Vagina (tissue), 2 donors: Measurements from ENCODE around the gene OVCA2. TPM values are rescaled to one million over a fixed set of nuclear protein-coding genes. Genes with fewer than 3 reads are reported as not detected.

ENCODE experiments used
- DNase-seq, 2 donors: peaks; one replicate each; pipeline ENCODE4 v3.0.0-alpha.2; 2017; ENCODE audit errors: extremely low spot score in 2 of 2
- H3K27ac ChIP-seq: fragments of 200-600 bp; sonication (generic); one replicate; pipeline ENCODE4 v1.5.1; 2019
- H3K27me3 ChIP-seq: fragments of 200-600 bp; sonication (generic); one replicate; pipeline ENCODE4 v1.5.1; 2019
- H3K36me3 ChIP-seq, 2 donors: fragments of 200-600 bp; sonication (generic); one replicate each; pipeline ENCODE4 v1.5.1; 2017 to 2019
- H3K4me1 ChIP-seq: fragments of 200-600 bp; sonication (generic); one replicate; pipeline ENCODE4 v1.5.1; 2019
- H3K4me3 ChIP-seq, 2 donors: fragments of 200-600 bp; sonication (generic); 1 replicate in 1 of 2; 2 replicates in 1 of 2; pipeline ENCODE4 v1.5.1; 2016 to 2019
- H3K9me3 ChIP-seq: fragments of 200-600 bp; sonication (generic); one replicate; pipeline ENCODE4 v1.5.1; 2019
- POLR2A ChIP-seq, 2 donors: fragments of 450-650 bp; IDR thresholded peaks; one replicate each; pipeline ENCODE4 v1.6.1; 2017; ENCODE audit warnings: antibody characterized with exemption in 2 of 2, mild to moderate bottlenecking in 2 of 2, moderate library complexity in 2 of 2
- POLR2AphosphoS5 ChIP-seq, 2 donors: sonication (generic); formaldehyde crosslinking; IDR thresholded peaks; one replicate each; pipeline ENCODE4 v1.9.0; 2017; ENCODE audit warnings: antibody characterized with exemption in 2 of 2, mild to moderate bottlenecking in 2 of 2, low read depth in 1 of 2; ENCODE audit not compliant: insufficient read depth in 1 of 2
- intact Hi-C: fragments of 100-400 bp; cut with DNase I; formaldehyde crosslinking; loops from one replicate; pipeline ENCODE4 v1.15.1; 2023
- total RNA-seq: library from RNA; depleted of rRNA; stranded (reverse); fragments of >200 nt; gene quantifications from one replicate; pipeline ENCODE4 v1.2.3, GENCODE V29; 2016
- TF ChIP-seq, protein P1 (sequence below), 3 experiments: fragments of 450-650 bp in 2 of 3; fragments of 200-600 bp in 1 of 3; sonication (generic) in 1 of 3; IDR thresholded peaks; one replicate each; pipeline ENCODE4 v1.5.1; 2017 to 2019; ENCODE audit warnings: antibody characterized with exemption in 3 of 3, mild to moderate bottlenecking in 2 of 3, moderate library complexity in 2 of 3

Gene OVCA2
- total RNA-seq, 1 donor from 2014 or later, result 24.3 TPM

DNA sequence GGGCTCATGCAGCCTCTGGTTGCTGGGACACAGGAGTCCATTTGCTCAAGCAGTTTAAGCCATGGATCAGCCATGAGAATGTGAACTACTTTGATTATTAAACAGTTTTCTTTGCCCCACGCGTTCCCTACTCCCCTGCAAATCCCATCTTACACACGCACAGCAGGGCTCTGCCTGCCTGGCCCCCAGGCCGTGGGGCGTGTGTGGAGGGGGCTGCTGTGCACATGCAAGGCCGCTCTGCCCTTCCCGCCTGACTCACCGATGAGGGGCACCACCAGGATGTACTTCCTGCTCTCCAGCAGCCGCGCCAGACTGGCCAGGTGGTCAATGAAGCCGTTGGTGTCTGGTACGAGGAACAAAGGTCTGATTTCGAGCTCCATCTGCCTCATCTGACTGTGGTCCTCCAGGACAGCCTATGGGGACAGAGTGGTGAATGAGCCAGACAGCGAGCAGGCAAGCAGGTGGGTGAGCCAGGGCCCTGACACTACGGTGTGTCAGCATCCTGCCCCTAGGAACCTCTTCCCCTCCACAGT, 26.8 kb downstream of the OVCA2 start:
- DNase-seq, result no peak

DNA sequence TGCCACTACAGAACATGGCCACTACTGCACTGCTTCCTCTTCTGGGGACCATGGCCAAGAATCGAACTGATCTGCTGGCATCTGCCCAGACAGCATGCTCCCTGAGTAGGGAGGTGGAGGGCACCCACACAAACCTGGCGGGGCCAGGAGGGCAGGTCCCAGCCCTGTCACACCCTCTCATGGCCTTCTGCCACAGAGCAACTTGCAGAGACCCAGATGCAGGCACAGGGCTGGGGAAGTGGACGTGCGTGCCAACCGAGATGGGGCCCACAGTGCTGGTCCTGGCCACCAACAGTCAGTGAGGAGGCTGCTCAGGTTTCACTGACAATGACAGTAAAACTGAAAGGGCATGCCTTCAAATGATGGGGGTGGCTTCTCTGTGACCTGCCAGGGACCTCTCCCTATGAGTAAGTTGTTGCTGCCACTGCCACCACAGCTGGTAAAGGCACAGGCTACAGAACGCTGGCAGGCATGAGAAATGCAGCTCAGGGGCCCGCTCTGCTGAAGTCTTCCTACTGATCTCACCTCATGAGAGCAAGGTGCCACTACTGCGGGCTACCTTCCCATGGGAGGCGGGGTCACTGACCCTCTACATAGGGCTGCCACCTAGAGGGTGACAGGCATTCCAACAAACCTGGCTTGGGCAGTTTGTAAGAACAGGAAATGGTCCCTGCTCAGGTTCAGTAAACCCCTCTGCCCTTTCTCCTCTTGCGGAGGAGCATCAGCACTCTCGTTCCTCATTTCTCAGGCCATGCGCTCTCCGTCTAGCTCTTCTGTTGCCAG, 28.6 kb downstream of the OVCA2 start:
- no peaks in the 10 kb centered on the region for H3K36me3 ChIP-seq
- H3K27ac ChIP-seq, result peak overlapping the region; percentile 82
- intact Hi-C loops, result no loop called here
- TF ChIP-seq POLR2A (IDR thresholded peaks at IDR 0.05) (no peak), POLR2AphosphoS5 (IDR thresholded peaks at IDR 0.05; ENCODE audit: insufficient read depth in 1 of 2, low read depth in 1 of 2) (no peak)
- TF ChIP-seq, protein P1, sequence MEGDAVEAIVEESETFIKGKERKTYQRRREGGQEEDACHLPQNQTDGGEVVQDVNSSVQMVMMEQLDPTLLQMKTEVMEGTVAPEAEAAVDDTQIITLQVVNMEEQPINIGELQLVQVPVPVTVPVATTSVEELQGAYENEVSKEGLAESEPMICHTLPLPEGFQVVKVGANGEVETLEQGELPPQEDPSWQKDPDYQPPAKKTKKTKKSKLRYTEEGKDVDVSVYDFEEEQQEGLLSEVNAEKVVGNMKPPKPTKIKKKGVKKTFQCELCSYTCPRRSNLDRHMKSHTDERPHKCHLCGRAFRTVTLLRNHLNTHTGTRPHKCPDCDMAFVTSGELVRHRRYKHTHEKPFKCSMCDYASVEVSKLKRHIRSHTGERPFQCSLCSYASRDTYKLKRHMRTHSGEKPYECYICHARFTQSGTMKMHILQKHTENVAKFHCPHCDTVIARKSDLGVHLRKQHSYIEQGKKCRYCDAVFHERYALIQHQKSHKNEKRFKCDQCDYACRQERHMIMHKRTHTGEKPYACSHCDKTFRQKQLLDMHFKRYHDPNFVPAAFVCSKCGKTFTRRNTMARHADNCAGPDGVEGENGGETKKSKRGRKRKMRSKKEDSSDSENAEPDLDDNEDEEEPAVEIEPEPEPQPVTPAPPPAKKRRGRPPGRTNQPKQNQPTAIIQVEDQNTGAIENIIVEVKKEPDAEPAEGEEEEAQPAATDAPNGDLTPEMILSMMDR (IDR thresholded peaks at IDR 0.05), result no peak
- H3K4me1 ChIP-seq, result peaks cover 59% of the 10 kb centered on the region
- H3K27me3 ChIP-seq, result no peaks in the 10 kb centered on the region
- no peak overlapping the region for H3K4me3 ChIP-seq
- H3K9me3 ChIP-seq, result no peaks in the 10 kb centered on the region
- DNase-seq, result no peak

More for the DNA sequence above, 26.8 kb downstream of the OVCA2 start:
- H3K36me3 ChIP-seq, result peaks cover 0 to 12% of the 10 kb centered on the region in 2 donors
- intact Hi-C loops, result no loop called here
- no peaks in the 10 kb centered on the region for H3K27me3 ChIP-seq
- peak overlapping the region; percentile 95 for H3K27ac ChIP-seq
- peaks cover 70% of the 10 kb centered on the region for H3K4me1 ChIP-seq
- TF ChIP-seq POLR2A (IDR thresholded peaks at IDR 0.05), result no peak
- peak in 1 of 2 donors; percentile 49 for TF ChIP-seq POLR2AphosphoS5 (IDR thresholded peaks at IDR 0.05; ENCODE audit: insufficient read depth in 1 of 2, low read depth in 1 of 2)
- H3K4me3 ChIP-seq, result no peak overlapping the region
- H3K9me3 ChIP-seq, result no peaks in the 10 kb centered on the region

DNA sequence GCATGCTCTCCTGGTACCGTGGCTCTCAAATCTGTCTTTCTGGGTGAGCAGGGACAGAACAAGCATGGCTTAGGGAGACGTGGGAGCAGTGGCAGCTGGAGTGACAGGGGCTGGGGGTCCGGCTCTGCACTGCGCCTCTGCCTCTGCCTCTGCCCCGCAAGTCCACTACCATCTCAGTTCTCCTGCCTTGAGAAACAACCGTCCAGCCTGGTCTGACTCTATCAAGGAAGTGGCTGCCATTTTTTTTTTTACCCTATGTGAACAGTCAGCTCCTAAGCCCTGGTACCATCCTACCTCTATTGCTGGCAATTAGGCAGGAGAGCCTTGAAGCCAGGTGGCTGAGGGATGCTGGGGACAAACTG, 29.2 kb downstream of the OVCA2 start:
- TF ChIP-seq POLR2AphosphoS5 (IDR thresholded peaks at IDR 0.05; ENCODE audit: insufficient read depth in 1 of 2, low read depth in 1 of 2) (no peak), POLR2A (IDR thresholded peaks at IDR 0.05) (no peak)
- TF ChIP-seq, protein P1 (IDR thresholded peaks at IDR 0.05), result no peak
- peaks cover 59% of the 10 kb centered on the region for H3K4me1 ChIP-seq
- no peaks in the 10 kb centered on the region for H3K9me3 ChIP-seq
- no peaks in the 10 kb centered on the region for H3K36me3 ChIP-seq
- no peak overlapping the region for H3K4me3 ChIP-seq
- intact Hi-C loops, result no loop called here
- peak overlapping the region; percentile 82 for H3K27ac ChIP-seq
- no peak for DNase-seq
- no peaks in the 10 kb centered on the region for H3K27me3 ChIP-seq

DNA sequence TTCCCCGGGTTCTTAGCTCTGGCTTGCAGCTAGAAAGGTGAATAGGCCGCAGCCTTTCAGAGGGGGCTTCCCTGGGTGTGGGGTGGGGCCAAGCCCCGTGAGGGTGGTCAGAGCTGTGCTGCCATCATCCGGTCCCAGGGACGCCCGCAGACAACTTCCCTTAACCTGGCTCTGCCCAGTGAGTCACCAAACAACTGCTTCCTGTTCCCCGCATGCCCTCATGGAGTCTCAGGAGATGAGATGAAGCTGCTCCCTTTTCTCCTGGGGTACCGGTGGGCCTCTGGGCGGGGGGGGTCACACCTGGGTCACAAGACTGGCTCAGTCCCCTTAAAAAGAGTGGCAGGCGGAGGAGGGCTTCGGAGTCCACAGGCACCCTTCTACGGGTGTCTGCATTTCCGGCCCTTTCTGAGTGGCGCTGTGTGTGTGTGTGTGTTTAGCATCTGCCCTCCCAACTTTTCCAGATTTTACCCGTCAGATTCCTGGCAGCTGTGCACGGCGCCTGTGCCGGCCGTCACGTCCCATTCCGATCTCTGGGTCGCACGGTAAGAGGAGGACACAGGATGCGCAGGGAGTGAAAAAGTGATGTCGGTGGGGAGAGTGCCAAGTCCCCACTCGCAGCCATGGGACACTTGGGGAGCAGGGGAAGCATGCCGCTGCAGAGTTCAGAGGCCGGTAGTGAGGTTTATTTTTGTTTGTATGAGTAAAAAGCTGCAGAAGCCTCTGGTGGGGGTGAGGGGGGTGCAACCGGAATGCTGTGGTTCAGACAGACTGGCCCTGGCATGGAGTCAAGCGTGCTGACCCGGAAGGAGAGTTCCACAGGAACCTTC, 29.8 kb downstream of the OVCA2 start:
- intact Hi-C loops, result no loop called here
- H3K36me3 ChIP-seq, result no peaks in the 10 kb centered on the region
- peaks cover 59% of the 10 kb centered on the region for H3K4me1 ChIP-seq
- H3K27me3 ChIP-seq, result no peaks in the 10 kb centered on the region
- peak overlapping the region in 1 of 2 donors; percentile 3 for H3K4me3 ChIP-seq
- no peak for DNase-seq
- TF ChIP-seq POLR2A (IDR thresholded peaks at IDR 0.05) (no peak), POLR2AphosphoS5 (IDR thresholded peaks at IDR 0.05; ENCODE audit: insufficient read depth in 1 of 2, low read depth in 1 of 2) (peak in 1 of 2 donors; percentile 82)
- TF ChIP-seq, protein P1 (IDR thresholded peaks at IDR 0.05), result no peak
- no peaks in the 10 kb centered on the region for H3K9me3 ChIP-seq
- H3K27ac ChIP-seq, result peak overlapping the region; percentile 82

DNA sequence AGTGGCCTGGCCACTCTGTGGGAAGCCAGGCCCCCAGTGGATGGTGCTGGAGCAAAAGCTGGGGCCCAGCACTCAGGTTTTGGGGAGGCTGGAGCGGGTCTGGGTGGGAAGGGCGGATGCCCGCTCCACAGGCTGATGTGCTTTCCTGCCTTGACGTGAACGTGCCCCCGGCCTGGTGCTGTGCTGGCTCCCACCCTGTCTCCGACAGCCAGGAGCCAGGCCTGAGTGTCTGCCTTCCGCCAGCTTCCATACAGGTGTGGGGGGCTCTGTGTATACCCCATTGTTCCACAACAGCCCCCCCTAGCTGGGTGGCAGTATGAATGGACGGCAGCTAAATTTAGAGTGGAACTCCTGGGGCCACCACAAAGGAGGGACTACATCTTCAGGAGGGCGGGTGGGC, 33.1 kb downstream of the OVCA2 start:
- H3K27me3 ChIP-seq, result no peaks in the 10 kb centered on the region

More for the DNA sequence above, 33.1 kb downstream of the OVCA2 start:
- H3K4me3 ChIP-seq, result no peak overlapping the region
- intact Hi-C loops, result no loop called here
- H3K36me3 ChIP-seq, result peaks cover 0 to 16% of the 10 kb centered on the region in 2 donors
- H3K4me1 ChIP-seq, result peaks cover 39% of the 10 kb centered on the region
- H3K27ac ChIP-seq, result peak overlapping the region; percentile 82
- no peak for TF ChIP-seq POLR2A (IDR thresholded peaks at IDR 0.05)
- no peak for TF ChIP-seq POLR2AphosphoS5 (IDR thresholded peaks at IDR 0.05; ENCODE audit: insufficient read depth in 1 of 2, low read depth in 1 of 2)
- TF ChIP-seq, protein P1 (IDR thresholded peaks at IDR 0.05), result no peak
- no peaks in the 10 kb centered on the region for H3K9me3 ChIP-seq
- DNase-seq, result no peak
